ENCODE data around the gene NADK2. TPM values are rescaled to one million over a fixed set of nuclear protein-coding genes. Genes with fewer than 3 reads are reported as not detected.

Gene NADK2
- total and polyA plus RNA-seq, 2 donors (not counting 1 experiment from before 2014, with no cell fraction given) = 11.6 to 26.9 TPM

DNA sequence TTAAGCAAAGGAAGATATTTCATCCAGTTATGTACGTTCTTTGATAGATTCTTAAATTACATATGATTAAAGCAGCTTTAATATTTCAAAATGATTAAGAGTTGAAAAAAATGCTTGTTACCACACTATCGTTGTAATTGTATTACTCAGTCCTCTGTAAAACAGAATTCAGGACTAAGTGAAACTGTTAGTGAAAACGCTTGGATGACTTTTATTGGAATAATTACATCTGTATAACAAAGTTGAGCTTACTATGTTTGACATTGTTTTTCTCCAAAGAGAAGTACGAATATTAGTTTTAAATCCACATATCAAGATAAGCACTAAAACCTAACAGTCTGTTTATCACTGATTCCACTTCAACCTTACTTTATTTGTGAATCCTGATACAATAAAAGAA is 8.7 kb upstream of the NADK2 start:
- Histone ChIP-seq H3K4me2 (ENCODE audit: extremely low read depth, insufficient read depth, low read length) (no peak overlapping the region), H3K79me2 (ENCODE audit: control insufficient read depth, insufficient read depth, low read length) (no peaks in the 10 kb centered on the region), H3K36me3 (ENCODE audit: control insufficient read depth, insufficient read depth, low read length) (no peaks in the 10 kb centered on the region), H3K4me1 (ENCODE audit: control insufficient read depth, extremely low read depth, insufficient read depth, low read length) (no peaks in the 10 kb centered on the region), H3K27me3 (ENCODE audit: control insufficient read depth, insufficient read depth, low read length) (no peaks in the 10 kb centered on the region), H2AFZ (ENCODE audit: low read length) (no peak overlapping the region), H4K20me1 (ENCODE audit: control insufficient read depth, extremely low read depth, insufficient read depth, low read length) (no peaks in the 10 kb centered on the region), H3K9me3 (ENCODE audit: control insufficient read depth, insufficient read depth, low read depth, low read length) (no peaks in the 10 kb centered on the region), H3K4me3 (replicated peaks in 1 of 4; ENCODE audit: control extremely low read depth in 1 of 4, insufficient read depth in 1 of 4, low read depth in 3 of 4, low read length in 4 of 4) (no peak overlapping the region), H3K9ac (ENCODE audit: insufficient read depth, low read length) (no peak overlapping the region), H3K27ac (ENCODE audit: insufficient read depth, low read length) (no peak overlapping the region)
- DNase-seq (ENCODE audit: low read depth in 2 of 2) = no peak
- TF ChIP-seq, protein P1, sequence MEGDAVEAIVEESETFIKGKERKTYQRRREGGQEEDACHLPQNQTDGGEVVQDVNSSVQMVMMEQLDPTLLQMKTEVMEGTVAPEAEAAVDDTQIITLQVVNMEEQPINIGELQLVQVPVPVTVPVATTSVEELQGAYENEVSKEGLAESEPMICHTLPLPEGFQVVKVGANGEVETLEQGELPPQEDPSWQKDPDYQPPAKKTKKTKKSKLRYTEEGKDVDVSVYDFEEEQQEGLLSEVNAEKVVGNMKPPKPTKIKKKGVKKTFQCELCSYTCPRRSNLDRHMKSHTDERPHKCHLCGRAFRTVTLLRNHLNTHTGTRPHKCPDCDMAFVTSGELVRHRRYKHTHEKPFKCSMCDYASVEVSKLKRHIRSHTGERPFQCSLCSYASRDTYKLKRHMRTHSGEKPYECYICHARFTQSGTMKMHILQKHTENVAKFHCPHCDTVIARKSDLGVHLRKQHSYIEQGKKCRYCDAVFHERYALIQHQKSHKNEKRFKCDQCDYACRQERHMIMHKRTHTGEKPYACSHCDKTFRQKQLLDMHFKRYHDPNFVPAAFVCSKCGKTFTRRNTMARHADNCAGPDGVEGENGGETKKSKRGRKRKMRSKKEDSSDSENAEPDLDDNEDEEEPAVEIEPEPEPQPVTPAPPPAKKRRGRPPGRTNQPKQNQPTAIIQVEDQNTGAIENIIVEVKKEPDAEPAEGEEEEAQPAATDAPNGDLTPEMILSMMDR (conservative IDR thresholded peaks at IDR 0.05 in 1 of 2, IDR thresholded peaks at IDR 0.05 in 1 of 2; ENCODE audit: low read depth in 1 of 2, low read length in 2 of 2) = no peak
- TF ChIP-seq EZH2 (IDR thresholded peaks at IDR 0.05; ENCODE audit: low read length, missing control alignments) = no peak

DNA sequence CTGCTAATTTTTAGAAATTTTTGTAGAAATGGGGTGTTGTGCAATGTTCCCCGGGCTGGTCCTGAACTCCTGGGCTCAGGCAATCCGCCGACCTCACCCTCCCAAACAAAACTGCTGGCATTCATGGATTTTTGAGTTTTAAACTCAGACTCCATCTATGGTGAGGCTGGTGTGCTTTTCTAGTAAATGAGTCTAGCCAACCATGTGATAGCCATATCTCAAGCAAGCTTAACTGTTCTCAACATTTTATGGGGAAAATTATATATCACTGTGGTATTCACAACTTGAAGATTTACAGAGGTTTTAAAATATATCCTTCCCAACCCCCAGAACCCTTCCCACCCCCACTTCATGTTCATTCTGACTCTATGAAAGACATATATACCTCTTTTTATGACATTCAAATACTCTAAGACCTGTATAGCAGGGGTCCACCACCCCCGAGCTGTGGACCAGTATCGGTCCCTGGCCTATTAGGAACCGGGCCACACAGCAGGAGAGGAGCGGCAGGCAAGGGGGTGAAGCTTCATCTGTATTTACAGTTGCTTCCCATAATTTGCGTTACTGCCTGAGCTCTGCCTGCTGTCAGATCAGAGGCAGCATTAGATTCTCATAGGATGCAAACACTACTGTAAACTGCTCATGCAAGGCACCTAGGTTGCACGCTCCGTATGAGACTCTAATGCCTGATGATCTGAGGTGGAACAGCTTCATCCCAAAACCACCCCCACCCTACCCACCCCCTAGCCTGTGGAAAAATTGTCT is 4.5 kb upstream of the NADK2 start:
- H3K27me3 ChIP-seq (ENCODE audit: control insufficient read depth, insufficient read depth, low read length) = no peaks in the 10 kb centered on the region
- no peak for TF ChIP-seq EZH2 (IDR thresholded peaks at IDR 0.05; ENCODE audit: low read length, missing control alignments)
- TF ChIP-seq, protein P1 (conservative IDR thresholded peaks at IDR 0.05 in 1 of 2, IDR thresholded peaks at IDR 0.05 in 1 of 2; ENCODE audit: low read depth in 1 of 2, low read length in 2 of 2) = no peak
- no peak overlapping the region for H3K9ac ChIP-seq (ENCODE audit: insufficient read depth, low read length)
- no peak overlapping the region for H3K4me3 ChIP-seq (replicated peaks in 1 of 4; ENCODE audit: control extremely low read depth in 1 of 4, insufficient read depth in 1 of 4, low read depth in 3 of 4, low read length in 4 of 4)
- H3K9me3 ChIP-seq (ENCODE audit: control insufficient read depth, insufficient read depth, low read depth, low read length) = no peaks in the 10 kb centered on the region
- no peaks in the 10 kb centered on the region for H3K4me1 ChIP-seq (ENCODE audit: control insufficient read depth, extremely low read depth, insufficient read depth, low read length)
- no peaks in the 10 kb centered on the region for H3K36me3 ChIP-seq (ENCODE audit: control insufficient read depth, insufficient read depth, low read length)
- DNase-seq (ENCODE audit: low read depth in 2 of 2) = no peak
- no peak overlapping the region for H2AFZ ChIP-seq (ENCODE audit: low read length)
- H4K20me1 ChIP-seq (ENCODE audit: control insufficient read depth, extremely low read depth, insufficient read depth, low read length) = no peaks in the 10 kb centered on the region
- H3K4me2 ChIP-seq (ENCODE audit: extremely low read depth, insufficient read depth, low read length) = no peak overlapping the region
- no peaks in the 10 kb centered on the region for H3K79me2 ChIP-seq (ENCODE audit: control insufficient read depth, insufficient read depth, low read length)
- no peak overlapping the region for H3K27ac ChIP-seq (ENCODE audit: insufficient read depth, low read length)

DNA sequence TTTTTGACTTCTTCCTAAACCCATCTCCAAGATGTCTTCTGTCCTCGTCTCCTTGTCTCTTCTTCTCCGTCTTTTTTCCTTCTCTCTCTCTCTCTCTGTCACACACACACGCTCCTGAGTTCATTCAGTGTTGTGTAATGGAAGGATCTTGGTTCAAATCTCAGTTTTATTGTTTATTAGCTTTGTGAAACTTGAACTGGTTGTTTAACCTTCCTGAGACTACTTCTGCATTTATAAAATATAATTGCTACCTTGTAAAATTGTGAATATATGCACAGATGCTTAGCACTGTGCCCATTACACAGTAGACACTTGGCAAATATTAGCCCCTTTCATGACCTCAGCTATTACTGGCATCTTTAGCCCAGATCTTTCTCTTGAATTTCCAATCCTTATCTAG is 2.4 kb upstream of the NADK2 start:
- Histone ChIP-seq H3K4me2 (ENCODE audit: extremely low read depth, insufficient read depth, low read length) (no peak overlapping the region), H3K9me3 (ENCODE audit: control insufficient read depth, insufficient read depth, low read depth, low read length) (no peaks in the 10 kb centered on the region), H3K9ac (ENCODE audit: insufficient read depth, low read length) (no peak overlapping the region), H3K4me1 (ENCODE audit: control insufficient read depth, extremely low read depth, insufficient read depth, low read length) (no peaks in the 10 kb centered on the region), H2AFZ (ENCODE audit: low read length) (no peak overlapping the region), H4K20me1 (ENCODE audit: control insufficient read depth, extremely low read depth, insufficient read depth, low read length) (no peaks in the 10 kb centered on the region), H3K27ac (ENCODE audit: insufficient read depth, low read length) (no peak overlapping the region), H3K79me2 (ENCODE audit: control insufficient read depth, insufficient read depth, low read length) (peaks cover 8% of the 10 kb centered on the region), H3K4me3 (replicated peaks in 1 of 4; ENCODE audit: control extremely low read depth in 1 of 4, insufficient read depth in 1 of 4, low read depth in 3 of 4, low read length in 4 of 4) (no peak overlapping the region), H3K36me3 (ENCODE audit: control insufficient read depth, insufficient read depth, low read length) (no peaks in the 10 kb centered on the region), H3K27me3 (ENCODE audit: control insufficient read depth, insufficient read depth, low read length) (no peaks in the 10 kb centered on the region)
- DNase-seq (ENCODE audit: low read depth in 2 of 2) = no peak
- TF ChIP-seq EZH2 (IDR thresholded peaks at IDR 0.05; ENCODE audit: low read length, missing control alignments) = no peak
- TF ChIP-seq, protein P1 (conservative IDR thresholded peaks at IDR 0.05 in 1 of 2, IDR thresholded peaks at IDR 0.05 in 1 of 2; ENCODE audit: low read depth in 1 of 2, low read length in 2 of 2) = no peak
